PFSK-1 (cell line): ENCODE results near the gene LPA.

Experiments
- POLR2AphosphoS5 ChIP-seq: IDR thresholded peaks from 2 replicates; pipeline ENCODE4 v1.6.1; 2012; ENCODE audit warnings: low read depth, mild to moderate bottlenecking, control low read depth, low read length, moderate library complexity
- TAF1 ChIP-seq: IDR thresholded peaks from 2 replicates; pipeline ENCODE4 v1.6.1; 2012; ENCODE audit warnings: low read length, control low read depth, borderline replicate concordance; ENCODE audit not compliant: insufficient read depth

GRCh38 chr6:160678230-160678629, 14.2 kb upstream of the LPA start:
- TF ChIP-seq TAF1 (no peak), POLR2AphosphoS5 (no peak)
